K562 (cell line): ENCODE measurements around the gene TMEM87B. TPM values are rescaled to one million over a fixed set of nuclear protein-coding genes. Genes with fewer than 3 reads are reported as not detected.

Source experiments
- ATAC-seq: fragments of 200-7000 bp; cut with Tn5 transposase; 3 replicates; pipeline ENCODE4 v1.9.1; 2020; ENCODE audit warnings: moderate library complexity
- BruUV-seq: library from RNA; stranded (reverse); fragments of 400-500 nt; replicated peaks from 2 replicates; lab custom pipeline; 2021; lab: Mats Ljungman, UMichigan
- CTCF ChIA-PET: fragments of 300-600 bp; formaldehyde crosslinking; extraction: SDS; loops from one replicate; lab custom pipeline; 2021; ENCODE audit warnings: low intra/inter-chr PET ratio; lab: Yijun Ruan, JAX
- POLR2A ChIA-PET: fragments of 300-600, 350-650 bp; sonication (Branson Sonifier 250); formaldehyde crosslinking; extraction: SDS; loops from one replicate; lab custom pipeline; 2021; ENCODE audit warnings: antibody characterized with exemption, inconsistent platforms; lab: Yijun Ruan, JAX
- DNase-seq, 4 experiments: peaks; one replicate each; pipeline versions ENCODE4 v3.0.0 to v3.0.0-alpha.2; 2011 to 2018; ENCODE audit warnings: low spot score in 3 of 4, mixed read lengths in 3 of 4; ENCODE audit errors: extremely low read depth in 1 of 4
- FAIRE-seq: peaks from 2 replicates; lab custom pipeline; 2011; peaks lifted over from hg19 to GRCh38; lab: Jason Lieb, UNC
- H2AFZ ChIP-seq: 2 replicates; pipeline ENCODE4 v1.6.0; 2011; ENCODE audit warnings: low read depth, low read length, control low read depth, inconsistent platforms
- H3K27ac ChIP-seq: fragments of 200-600 bp; 3 replicates; pipeline ENCODE4 v1.8.0; 2011; ENCODE audit warnings: low read depth, mild to moderate bottlenecking, control low read depth, inconsistent platforms, low read length, moderate library complexity, mixed read lengths; ENCODE audit errors: extremely low read depth
- H3K27me3 ChIP-seq, 2 experiments: fragments of 300-600 bp in 1 of 2; 2 replicates in 1 of 2; 3 replicates in 1 of 2; pipeline versions ENCODE4 v1.6.0 to v1.8.0; 2011; ENCODE audit warnings: inconsistent platforms in 2 of 2, low read length in 2 of 2, mild to moderate bottlenecking in 1 of 2, mixed read lengths in 1 of 2, moderate library complexity in 1 of 2; ENCODE audit not compliant: control insufficient read depth in 2 of 2, insufficient read depth in 2 of 2
- H3K36me3 ChIP-seq: fragments of 300-600 bp; 3 replicates; pipeline ENCODE4 v1.8.0; 2011; ENCODE audit warnings: mild to moderate bottlenecking, low read length, inconsistent platforms; ENCODE audit not compliant: control insufficient read depth, insufficient read depth
- H3K4me1 ChIP-seq, 2 experiments: fragments of 200-600 bp in 1 of 2; replicated peaks in 1 of 2; 2 replicates in 1 of 2; 3 replicates in 1 of 2; pipeline versions ENCODE4 v1.5.1 to v1.8.0; 2011; ENCODE audit warnings: inconsistent platforms in 2 of 2, low read length in 2 of 2, mild to moderate bottlenecking in 1 of 2, mixed read lengths in 1 of 2, moderate library complexity in 1 of 2; ENCODE audit not compliant: control insufficient read depth in 2 of 2, insufficient read depth in 2 of 2
- H3K4me2 ChIP-seq: 2 replicates; pipeline ENCODE4 v1.6.1; 2011; ENCODE audit warnings: low read length, control low read depth, inconsistent platforms, mixed read lengths; ENCODE audit not compliant: insufficient read depth
- H3K4me3 ChIP-seq: fragments of 200-600 bp; sonication (generic), shearing (Covaris generic); 2 replicates; pipeline ENCODE4 v1.5.1; 2016; ENCODE audit warnings: control low read depth, inconsistent platforms
- H3K79me2 ChIP-seq: fragments of 200-600 bp; 3 replicates; pipeline ENCODE4 v1.8.0; 2011; ENCODE audit warnings: low read length, inconsistent platforms; ENCODE audit not compliant: control insufficient read depth, insufficient read depth
- H3K9ac ChIP-seq, 2 experiments: 2 replicates each; pipeline versions ENCODE4 v1.6.0 to v1.6.1; 2011; ENCODE audit warnings: low read depth in 2 of 2, low read length in 2 of 2, control low read depth in 1 of 2, inconsistent platforms in 1 of 2, mild to moderate bottlenecking in 1 of 2, mixed read lengths in 1 of 2; ENCODE audit not compliant: insufficient read depth in 1 of 2
- H3K9me1 ChIP-seq: one replicate; pipeline ENCODE4 v1.6.0; 2011; ENCODE audit warnings: inconsistent platforms, mild to moderate bottlenecking, low read length, moderate library complexity; ENCODE audit not compliant: control insufficient read depth, insufficient read depth
- H3K9me3 ChIP-seq: replicated peaks from 2 replicates; pipeline ENCODE4 v1.5.1; 2011; ENCODE audit warnings: low read depth, low read length, inconsistent platforms; ENCODE audit not compliant: control insufficient read depth, insufficient read depth
- H4K20me1 ChIP-seq: replicated peaks from 2 replicates; pipeline ENCODE4 v1.6.1; 2011; ENCODE audit warnings: low read length, inconsistent platforms, mixed read lengths; ENCODE audit not compliant: control insufficient read depth, insufficient read depth
- COPS2 ChIP-seq: fragments of 450-650 bp; conservative IDR thresholded peaks from 2 replicates; pipeline ENCODE4 v1.6.1; 2016; ENCODE audit warnings: mild to moderate bottlenecking, moderate library complexity
- HMG20B ChIP-seq: fragments of 250-450 bp; sonication (Bioruptor Pico); IDR thresholded peaks from 2 replicates; pipeline ENCODE4 v1.5.0; 2021; ENCODE audit warnings: mild to moderate bottlenecking
- MCM7 ChIP-seq, 2 experiments: fragments of 450-650 bp; IDR thresholded peaks; 2 replicates each; pipeline ENCODE4 v1.6.1; 2016 to 2018
- MYC ChIP-seq, 2 experiments: fragments of 250-450 bp in 1 of 2; sonication (Bioruptor Pico) in 1 of 2; IDR thresholded peaks; 2 replicates each; pipeline versions ENCODE4 v1.5.1 to v1.6.1; 2012 to 2021; ENCODE audit warnings: low read depth in 2 of 2, borderline replicate concordance in 1 of 2, improper control_type of control experiment in 1 of 2, low read length in 1 of 2, mild to moderate bottlenecking in 1 of 2, moderate library complexity in 1 of 2
- POLR2B ChIP-seq: fragments of 450-650 bp; IDR thresholded peaks from 2 replicates; pipeline ENCODE4 v1.6.1; 2018; ENCODE audit warnings: low read depth; ENCODE audit not compliant: partially characterized antibody
- RBM14 ChIP-seq: fragments of 200-400 bp; formaldehyde crosslinking; IDR thresholded peaks from 2 replicates; pipeline ENCODE4 v1.6.1; 2018; ENCODE audit warnings: low read depth, mild to moderate bottlenecking, low read length, moderate library complexity, borderline replicate concordance; ENCODE audit not compliant: insufficient read depth
- ZBED1 ChIP-seq: IDR thresholded peaks from 2 replicates; pipeline ENCODE4 v1.6.1; 2014
- ZNF224 ChIP-seq: sonication (generic); formaldehyde crosslinking; IDR thresholded peaks from 2 replicates; pipeline ENCODE4 v1.8.0; 2022; ENCODE audit warnings: mild to moderate bottlenecking, missing genetic modification reagents
- ZNF324 ChIP-seq: fragments of 250-450 bp; sonication (Bioruptor Pico); IDR thresholded peaks from 2 replicates; pipeline ENCODE4 v1.4.0; 2020; ENCODE audit warnings: mild to moderate bottlenecking
- ZNF431 ChIP-seq: sonication (generic); formaldehyde crosslinking; IDR thresholded peaks from 2 replicates; pipeline ENCODE4 v1.8.0; 2022; ENCODE audit warnings: mild to moderate bottlenecking, missing genetic modification reagents
- WGBS: fragments of 100-300 bp; shearing (Covaris generic); methylation state at CpG from one replicate; pipeline ENCODE4 v1.1.6; 2016; ENCODE audit warnings: low coverage, mixed read lengths; ENCODE audit not compliant: insufficient coverage; ENCODE audit errors: missing lambda C conversion rate; 5-methylcytosine and 5-hydroxymethylcytosine counted together
- in situ Hi-C: fragments of 300-500 bp; cut with MboI; formaldehyde crosslinking; loops from 4 replicates; pipeline ENCODE4 v1.15.0; 2018; ENCODE audit warnings: inconsistent platforms, mixed read lengths
- intact Hi-C: fragments of 100-400 bp; cut with micrococcal nuclease; formaldehyde crosslinking; loops from 2 replicates; pipeline ENCODE4 v1.14.2; 2022
- polyA plus RNA-seq, 8 experiments: library from polyadenylated mRNA; depleted of rRNA in 4 of 8; stranded (reverse) in 5 of 8; unstranded in 3 of 8; fragments of >200 nt; fragmentation: Nextera tagmentation in 2 of 8; fragmentation: Illumina TruSeq in 1 of 8; extraction: Ambion mirVana in 2 of 8; extraction: Trizol in 1 of 8; gene quantifications; 2 replicates each; pipeline versions ENCODE4 v1.2.1 to v1.2.3, GENCODE V29; 2011 to 2014; ENCODE audit warnings: inconsistent platforms in 1 of 8, missing spikeins in 1 of 8
- total RNA-seq, 7 experiments: library from RNA; depleted of rRNA in 6 of 7; stranded (reverse); fragments of >200 nt in 6 of 7; fragmentation: Illumina TruSeq in 2 of 7; extraction: Trizol in 2 of 7; gene quantifications; 2 replicates each; pipeline versions ENCODE4 v1.2.1 to v1.2.3, GENCODE V29; 2011 to 2021; ENCODE audit warnings: low replicate concordance in 1 of 7
- TF ChIP-seq, protein P1 (sequence below), 2 experiments: fragments of 450-650 bp in 1 of 2; sonication (generic) in 1 of 2; formaldehyde crosslinking in 1 of 2; IDR thresholded peaks in 1 of 2; conservative IDR thresholded peaks in 1 of 2; 2 replicates each; pipeline versions ENCODE4 v1.6.1 to v1.8.1; 2016 to 2023; ENCODE audit warnings: mild to moderate bottlenecking in 2 of 2, moderate library complexity in 2 of 2, inconsistent platforms in 1 of 2, missing genetic modification reagents in 1 of 2

The TMEM87B gene
- total and polyA plus RNA-seq, 9 of the 15 experiments (the other 6 are each of a cell fraction or from before 2014, with no cell fraction given), result 3.7 to 17.1 (median 11.0) TPM

DNA sequence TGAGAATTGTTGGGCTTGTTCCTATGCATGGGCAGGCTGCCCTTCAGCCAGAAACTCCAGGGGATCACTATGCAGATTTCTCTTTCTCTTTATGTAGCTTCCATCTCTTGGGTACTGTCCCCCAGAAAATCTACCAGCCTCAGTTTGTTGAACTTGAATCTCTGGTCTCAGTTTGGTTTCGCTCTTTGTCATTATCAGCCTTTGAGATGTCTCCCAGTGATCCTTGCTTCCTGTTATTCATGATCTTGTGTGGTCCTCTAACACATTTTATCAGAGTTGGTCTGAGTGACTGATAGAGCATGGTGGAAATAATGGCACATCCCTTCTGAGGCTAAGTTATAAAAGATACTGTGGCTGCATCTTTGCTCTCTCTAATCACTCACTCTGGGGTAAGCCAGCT, 7.8 kb downstream of the TMEM87B start:
- ATAC-seq, result no peak
- Histone ChIP-seq H3K9me1 (no peaks in the 10 kb centered on the region), H3K79me2 (peaks cover 12% of the 10 kb centered on the region), H3K36me3 (peaks cover 61% of the 10 kb centered on the region), H2AFZ (no peak overlapping the region), H3K9ac (no peak overlapping the region), H3K4me3 (no peak overlapping the region), H3K27ac (no peak overlapping the region), H3K9me3 (no peaks in the 10 kb centered on the region), H3K4me2 (no peak overlapping the region), H3K4me1 (peaks cover 0 to 8% of the 10 kb centered on the region in 2 experiments; a peak in 2 of 5 replicates), H4K20me1 (no peaks in the 10 kb centered on the region), H3K27me3 (no peaks in the 10 kb centered on the region)
- DNase-seq, result no peak
- TF ChIP-seq RBM14 (no peak), MCM7 (IDR thresholded peaks at IDR 0.05) (no peak), POLR2B (no peak), ZNF431 (CRISPR knock-in tag) (no peak), ZBED1 (no peak), MYC (IDR thresholded peaks at IDR 0.05; ENCODE audit: low read depth, low read length) (no peak), MYC (CRISPR knock-in tag; IDR thresholded peaks at IDR 0.05; ENCODE audit: borderline replicate concordance, low read depth) (no peak), COPS2 (no peak), ZNF324 (CRISPR knock-in tag) (no peak), ZNF224 (CRISPR knock-in tag) (no peak), HMG20B (no peak)
- TF ChIP-seq, protein P1, sequence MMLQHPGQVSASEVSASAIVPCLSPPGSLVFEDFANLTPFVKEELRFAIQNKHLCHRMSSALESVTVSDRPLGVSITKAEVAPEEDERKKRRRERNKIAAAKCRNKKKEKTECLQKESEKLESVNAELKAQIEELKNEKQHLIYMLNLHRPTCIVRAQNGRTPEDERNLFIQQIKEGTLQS (IDR thresholded peaks at IDR 0.05), result no peak
- TF ChIP-seq, protein P1 (CRISPR knock-in tag; conservative IDR thresholded peaks at IDR 0.05), result no peak
- WGBS, result 100% methylated on average over 1 of the region's 1 CpG
- intact Hi-C loops, result no loop called here
- ChIA-PET CTCF (no interaction called here), POLR2A (interaction anchor here (1.0 to 1.6 kb wide), 2 partner anchors 10 to 30 kb away, joined by 3 read pairs; no protein-coding TSS in a partner anchor)
- in situ Hi-C loops, result no loop called here
- no TSS peak for BruUV-seq
- no peak for FAIRE-seq
